ENCODE results near the gene GPR39.

GPR39 gene

GRCh38 chr2:132557694-132558093 lies 141.1 kb downstream of the GPR39 start:
- FAIRE-seq = no peak
- no peak for DNase-seq (ENCODE audit: insufficient read length, low spot score)

GRCh38 chr2:132559326-132559725 lies 142.7 kb downstream of the GPR39 start:
- no peak for FAIRE-seq

GRCh38 chr2:132559921-132560320 lies 143.3 kb downstream of the GPR39 start:
- DNase-seq (ENCODE audit: insufficient read length, low spot score) (no peak), FAIRE-seq (no peak)

More at GRCh38 chr2:132559326-132559725, 142.7 kb downstream of the GPR39 start:
- no peak for DNase-seq (ENCODE audit: insufficient read length, low spot score)

GRCh38 chr2:132560562-132560961 lies 144.0 kb downstream of the GPR39 start:
- FAIRE-seq = no peak

GRCh38 chr2:132562245-132562644 lies 145.6 kb downstream of the GPR39 start:
- DNase-seq (ENCODE audit: insufficient read length, low spot score) (no peak), FAIRE-seq (no peak)

More at GRCh38 chr2:132560562-132560961, 144.0 kb downstream of the GPR39 start:
- no peak for DNase-seq (ENCODE audit: insufficient read length, low spot score)

GRCh38 chr2:132564065-132564464 lies 147.5 kb downstream of the GPR39 start:
- no peak for FAIRE-seq
- DNase-seq (ENCODE audit: insufficient read length, low spot score) = no peak

GRCh38 chr2:132566379-132566778 lies 149.8 kb downstream of the GPR39 start:
- DNase-seq (ENCODE audit: insufficient read length, low spot score) (no peak), FAIRE-seq (no peak)

- no peak for DNase-seq (ENCODE audit: insufficient read length, low spot score)
- no peak for FAIRE-seq
These were observed 151.1 kb downstream of the GPR39 start for GRCh38 chr2:132567682-132568081.

GRCh38 chr2:132568656-132569055 lies 152.1 kb downstream of the GPR39 start:
- no peak for DNase-seq (ENCODE audit: insufficient read length, low spot score)

GRCh38 chr2:132573444-132574007 lies 156.9 kb downstream of the GPR39 start:
- DNase-seq (ENCODE audit: insufficient read length, low spot score) (no peak), FAIRE-seq (no peak)

More at GRCh38 chr2:132568656-132569055, 152.1 kb downstream of the GPR39 start:
- no peak for FAIRE-seq

GRCh38 chr2:132577686-132578085 lies 161.1 kb downstream of the GPR39 start:
- DNase-seq (ENCODE audit: insufficient read length, low spot score) = no peak
- no peak for FAIRE-seq

- FAIRE-seq (no peak), DNase-seq (ENCODE audit: insufficient read length, low spot score) (no peak)
These were observed 165.0 kb downstream of the GPR39 start for GRCh38 chr2:132581591-132581990.

GRCh38 chr2:132581991-132582738 lies 165.6 kb downstream of the GPR39 start:
- FAIRE-seq (no peak), DNase-seq (ENCODE audit: insufficient read length, low spot score) (no peak)

- DNase-seq (ENCODE audit: insufficient read length, low spot score) (no peak), FAIRE-seq (no peak)
These were observed 167.2 kb downstream of the GPR39 start for GRCh38 chr2:132583666-132584360.

- FAIRE-seq (no peak), DNase-seq (ENCODE audit: insufficient read length, low spot score) (no peak)
These were observed 168.6 kb downstream of the GPR39 start for GRCh38 chr2:132584976-132585817.

- FAIRE-seq (no peak), DNase-seq (ENCODE audit: insufficient read length, low spot score) (no peak)
These were observed 169.5 kb downstream of the GPR39 start for GRCh38 chr2:132586101-132586511.

- FAIRE-seq (no peak), DNase-seq (ENCODE audit: insufficient read length, low spot score) (no peak)
These were observed 170.2 kb downstream of the GPR39 start for GRCh38 chr2:132586835-132587234.

GRCh38 chr2:132588576-132588975 lies 172.0 kb downstream of the GPR39 start:
- FAIRE-seq (peak; percentile 4), DNase-seq (ENCODE audit: insufficient read length, low spot score) (no peak)

- DNase-seq (ENCODE audit: insufficient read length, low spot score) = no peak
These were observed 172.7 kb downstream of the GPR39 start for GRCh38 chr2:132589111-132589830.

GRCh38 chr2:132589966-132590365 lies 173.4 kb downstream of the GPR39 start:
- no peak for DNase-seq (ENCODE audit: insufficient read length, low spot score)
- no peak for FAIRE-seq

More at GRCh38 chr2:132589111-132589830, 172.7 kb downstream of the GPR39 start:
- FAIRE-seq = no peak

All from HTR-8/SVneo (cell line).